A549 (cell line): ENCODE measurements around the gene STAB2.

ENCODE experiments used
- CEBPB ChIP-seq, 2 experiments: fragments of >200 bp in 1 of 2; sonication (Bioruptor Twin) in 1 of 2; formaldehyde crosslinking in 1 of 2; IDR thresholded peaks; 2 replicates each; pipeline ENCODE4 v1.6.1; 2012 to 2016
- CHD2 ChIP-seq: fragments of 150-350 bp; IDR thresholded peaks from 2 replicates; pipeline ENCODE4 v1.6.1; 2014; ENCODE audit warnings: low read length; ENCODE audit not compliant: partially characterized antibody
- CTCF ChIP-seq: fragments of >200 bp; sonication (Bioruptor Twin); formaldehyde crosslinking; IDR thresholded peaks from 3 replicates; pipeline ENCODE4 v1.5.1; 2016
- HOXA7 ChIP-seq: fragments of 250-450 bp; sonication (Bioruptor Pico); IDR thresholded peaks from 2 replicates; pipeline ENCODE4 v1.5.0; 2020; ENCODE audit warnings: mild to moderate bottlenecking, moderate library complexity
- RNF2 ChIP-seq: fragments of 200-600 bp; sonication (generic); IDR thresholded peaks from 2 replicates; pipeline ENCODE4 v1.6.1; 2016; ENCODE audit warnings: low read depth, mild to moderate bottlenecking, antibody characterized with exemption, moderate library complexity, borderline replicate concordance
- SMC3 ChIP-seq: fragments of >200 bp; sonication (Bioruptor Twin); formaldehyde crosslinking; IDR thresholded peaks from 3 replicates; pipeline ENCODE4 v1.6.1; 2018; ENCODE audit warnings: inconsistent platforms

GRCh38 chr12:103566398-103566797, 20.7 kb upstream of the STAB2 start:
- TF ChIP-seq SMC3 = no peak
- TF ChIP-seq CTCF = no peak
- TF ChIP-seq CEBPB (IDR thresholded peaks at IDR 0.05) = no peak
- TF ChIP-seq HOXA7 (CRISPR knock-in tag) = no peak
- TF ChIP-seq RNF2 = no peak
- no peak for TF ChIP-seq CHD2
